ENCODE data around the gene DUSP11.

- TF ChIP-seq EP300 (conservative IDR thresholded peaks at IDR 0.05; ENCODE audit: poor library complexity, severe bottlenecking) (peak; percentile 53), REST (IDR thresholded peaks at IDR 0.05; ENCODE audit: borderline replicate concordance) (peak; percentile 47), TAF1 (IDR thresholded peaks at IDR 0.05; ENCODE audit: low read depth) (peak; percentile 32), CTCF (IDR thresholded peaks at IDR 0.05; ENCODE audit: poor library complexity, severe bottlenecking) (no peak), RAD21 (conservative IDR thresholded peaks at IDR 0.05) (peak; percentile 28), EZH2 (IDR thresholded peaks at IDR 0.05; ENCODE audit: borderline replicate concordance, insufficient read depth, low read length, poor library complexity, severe bottlenecking) (no peak), POLR2AphosphoS5 (IDR thresholded peaks at IDR 0.05) (peak; percentile 99), MXI1 (conservative IDR thresholded peaks at IDR 0.05; ENCODE audit: poor library complexity, severe bottlenecking) (peak; percentile 94), SMC3 (conservative IDR thresholded peaks at IDR 0.05; ENCODE audit: poor library complexity) (no peak)
These were observed 49.1 kb upstream of the DUSP11 start, which contains the start of gene STAMBP for GRCh38 chr2:73828818-73829570.

All from neural cell (in vitro differentiated cells).